HL-60 (cell line): ENCODE measurements around the gene FBXO33.

ENCODE experiments used
- CTCF ChIP-seq: IDR thresholded peaks from one replicate; pipeline ENCODE4 v1.5.1; 2011; ENCODE audit warnings: low read length, control low read depth, inconsistent platforms; ENCODE audit not compliant: insufficient read depth
- GABPA ChIP-seq: IDR thresholded peaks from 2 replicates; pipeline ENCODE4 v1.6.1; 2012; ENCODE audit warnings: low read depth
- POLR2AphosphoS5 ChIP-seq: IDR thresholded peaks from 2 replicates; pipeline ENCODE4 v1.6.1; 2012; ENCODE audit warnings: low read depth
- REST ChIP-seq: IDR thresholded peaks from 2 replicates; pipeline ENCODE4 v1.6.1; 2012; ENCODE audit warnings: low read depth; ENCODE audit not compliant: insufficient replicate concordance
- SPI1 ChIP-seq: IDR thresholded peaks from 2 replicates; pipeline ENCODE4 v1.6.1; 2012; ENCODE audit warnings: low read depth, mild to moderate bottlenecking, borderline replicate concordance

DNA sequence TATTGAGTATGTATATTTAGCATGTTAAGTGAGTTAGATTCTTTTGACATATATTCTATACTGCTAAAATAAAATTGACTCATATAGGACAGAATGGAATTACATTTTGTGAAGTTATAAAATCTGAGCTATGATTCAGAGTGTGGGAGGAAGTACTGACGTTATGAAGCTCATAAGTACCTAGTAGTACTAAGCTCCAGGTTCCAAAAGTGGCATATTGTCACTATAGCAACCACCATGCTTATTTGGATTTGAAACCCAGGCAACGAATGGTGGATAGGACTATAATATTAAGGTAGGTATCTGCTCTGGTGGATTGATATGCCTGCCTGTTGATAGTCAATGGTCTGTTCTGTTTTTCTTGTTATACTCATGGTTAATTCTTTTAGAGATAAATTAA lies 2.2 kb upstream of the FBXO33 start:
- no peak for TF ChIP-seq CTCF
- TF ChIP-seq POLR2AphosphoS5: no peak
- TF ChIP-seq REST: no peak
- TF ChIP-seq SPI1: no peak
- no peak for TF ChIP-seq GABPA
